Suppressor macrophage treated with lipopolysaccharide for 4 hours (primary cell): ENCODE measurements around the gene TEKTIP1.
A peak's percentile ranks its signal among the peaks of the same experiment; 100 is the strongest.

Experiments
- DNase-seq: peaks from one replicate; pipeline ENCODE4 v3.0.0-alpha.2; 2020

Gene TEKTIP1

GRCh38 chr19:3538258-3538929, 580 bp upstream of the TEKTIP1 start:
- no peak for DNase-seq

GRCh38 chr19:3539756-3540118, 763 bp downstream of the TEKTIP1 start:
- no peak for DNase-seq

- no peak for DNase-seq
Measured at GRCh38 chr19:3543150-3544057, 4.4 kb downstream of the TEKTIP1 start.

- no peak for DNase-seq
Measured at GRCh38 chr19:3544058-3544376, 5.0 kb downstream of the TEKTIP1 start.

GRCh38 chr19:3544742-3545668, 6.0 kb downstream of the TEKTIP1 start:
- peak; percentile 80 for DNase-seq

- DNase-seq, result no peak
Measured at GRCh38 chr19:3545669-3546034, 6.7 kb downstream of the TEKTIP1 start.

GRCh38 chr19:3546119-3546518, 7.1 kb downstream of the TEKTIP1 start:
- no peak for DNase-seq

- no peak for DNase-seq
Measured at GRCh38 chr19:3547301-3547731, 8.3 kb downstream of the TEKTIP1 start.

- DNase-seq, result no peak
Measured at GRCh38 chr19:3547767-3548282, 8.9 kb downstream of the TEKTIP1 start.

GRCh38 chr19:3548606-3549005, 9.6 kb downstream of the TEKTIP1 start:
- DNase-seq, result peak; percentile 76

- DNase-seq, result no peak
Measured at GRCh38 chr19:3549816-3550215, 10.8 kb downstream of the TEKTIP1 start.

- DNase-seq, result no peak
Measured at GRCh38 chr19:3550947-3551791, 12.2 kb downstream of the TEKTIP1 start.

- no peak for DNase-seq
Measured at GRCh38 chr19:3551792-3552095, 12.8 kb downstream of the TEKTIP1 start.

- DNase-seq, result peak; percentile 51
Measured at GRCh38 chr19:3554254-3555083, 15.5 kb downstream of the TEKTIP1 start.

GRCh38 chr19:3555653-3556422, 16.9 kb downstream of the TEKTIP1 start:
- DNase-seq, result no peak

GRCh38 chr19:3556423-3556977, 17.5 kb downstream of the TEKTIP1 start:
- no peak for DNase-seq

- peak; percentile 57 for DNase-seq
Measured at GRCh38 chr19:3556978-3557460, 18.0 kb downstream of the TEKTIP1 start.

- peak; percentile 98 for DNase-seq
Measured at GRCh38 chr19:3557461-3558248, 18.7 kb downstream of the TEKTIP1 start, which contains the start of gene MFSD12. Gene MFSD12 (minus strand): TSS chr19:3557586. CDS start chr19:3557403, 183 bp downstream.
